PC-9 (cell line): ENCODE measurements around the gene PATJ. TPM values are rescaled to one million over a fixed set of nuclear protein-coding genes. Genes with fewer than 3 reads are reported as not detected.

Experiments
- BruUV-seq: library from RNA; stranded (reverse); fragments of 400-500 nt; replicated peaks from 2 replicates; lab custom pipeline; 2021; lab: Mats Ljungman, UMichigan
- CTCF ChIA-PET: fragments of 300-600 bp; sonication (Branson Sonifier 250); formaldehyde crosslinking; loops from one replicate; lab custom pipeline; 2022; ENCODE audit warnings: antibody characterized with exemption; lab: Charles Lee
- POLR2A ChIA-PET: fragments of 300-600 bp; sonication (Branson Sonifier 250); formaldehyde crosslinking; loops from one replicate; lab custom pipeline; 2022; ENCODE audit warnings: antibody characterized with exemption; ENCODE audit not compliant: unreplicated experiment; lab: Charles Lee
- DNase-seq, 2 experiments: peaks; one replicate each; pipeline versions ENCODE4 v3.0.0 to v3.0.0-alpha.2; 2015 to 2022; ENCODE audit warnings: mixed read lengths in 1 of 2
- H2AFZ ChIP-seq: fragments of 200-600 bp; sonication (generic); 2 replicates; pipeline ENCODE4 v1.8.1; 2017; ENCODE audit warnings: antibody characterized with exemption
- H3F3A ChIP-seq: fragments of 200-600 bp; sonication (generic); 2 replicates; pipeline ENCODE4 v1.8.1; 2017; ENCODE audit warnings: antibody characterized with exemption, mild to moderate bottlenecking, low read depth; ENCODE audit not compliant: insufficient read depth
- H3K27ac ChIP-seq: fragments of 200-600 bp; sonication (generic); 2 replicates; pipeline ENCODE4 v1.6.1; 2016; ENCODE audit warnings: mixed run types
- H3K27me3 ChIP-seq: fragments of 200-600 bp; sonication (generic); 2 replicates; pipeline ENCODE4 v1.6.1; 2016; ENCODE audit warnings: low read depth, mixed run types; ENCODE audit not compliant: insufficient read depth
- H3K36me3 ChIP-seq: fragments of 200-600 bp; sonication (generic); 2 replicates; pipeline ENCODE4 v1.6.1; 2016; ENCODE audit warnings: low read depth, mixed run types
- H3K4me1 ChIP-seq: fragments of 200-600 bp; sonication (generic); replicated peaks from 2 replicates; pipeline ENCODE4 v1.6.1; 2016; ENCODE audit warnings: mixed run types; ENCODE audit not compliant: insufficient read depth
- H3K4me2 ChIP-seq: fragments of 200-600 bp; sonication (generic); 2 replicates; pipeline ENCODE4 v1.6.1; 2017; ENCODE audit warnings: mixed run types
- H3K4me3 ChIP-seq: fragments of 200-600 bp; sonication (generic); 2 replicates; pipeline ENCODE4 v1.6.1; 2016; ENCODE audit warnings: mixed run types
- H3K79me2 ChIP-seq: fragments of 200-600 bp; sonication (generic); 2 replicates; pipeline ENCODE4 v1.6.1; 2017; ENCODE audit warnings: low read depth, mixed run types
- H3K9me2 ChIP-seq: fragments of 200-600 bp; sonication (generic); 2 replicates; pipeline ENCODE4 v1.8.1; 2017; ENCODE audit warnings: mild to moderate bottlenecking; ENCODE audit not compliant: insufficient read depth
- H3K9me3 ChIP-seq: fragments of 200-600 bp; sonication (generic); 2 replicates; pipeline ENCODE4 v1.8.1; 2016; ENCODE audit warnings: low read depth; ENCODE audit not compliant: insufficient read depth
- H4K20me1 ChIP-seq: fragments of 200-600 bp; sonication (generic); 2 replicates; pipeline ENCODE4 v1.8.1; 2017; ENCODE audit not compliant: insufficient read depth
- CTCF ChIP-seq: fragments of 200-600 bp; sonication (generic); conservative IDR thresholded peaks from 2 replicates; pipeline ENCODE4 v1.6.1; 2017; ENCODE audit warnings: mixed run types, antibody characterized with exemption, mild to moderate bottlenecking, moderate library complexity
- EZH2 ChIP-seq: fragments of 200-600 bp; sonication (generic); IDR thresholded peaks from 2 replicates; pipeline ENCODE4 v1.8.0; 2017; ENCODE audit warnings: antibody characterized with exemption, low read depth
- intact Hi-C: fragments of 100-400 bp; cut with micrococcal nuclease; formaldehyde crosslinking; loops from one replicate; pipeline ENCODE4 v1.10.0; 2022; ENCODE audit not compliant: unreplicated experiment
- total RNA-seq: library from RNA; stranded (reverse); gene quantifications from 2 replicates; pipeline ENCODE4 v1.2.3, GENCODE V29; 2021

Gene PATJ
- total RNA-seq, 1 experiment from 2014 or later = 91.0 TPM

- no peaks in the 10 kb centered on the region for H3K27me3 ChIP-seq
- no peak for DNase-seq
- peaks cover 96% of the 10 kb centered on the region for H3K79me2 ChIP-seq
- no peak overlapping the region for H3K4me2 ChIP-seq
- ChIA-PET CTCF (no interaction called here), POLR2A (no interaction called here)
- peaks cover 23% of the 10 kb centered on the region for H4K20me1 ChIP-seq
- H2AFZ ChIP-seq = no peak overlapping the region
- no peak overlapping the region; the same call in 1 of the 2 replicates for H3K27ac ChIP-seq
- intact Hi-C loops = no loop called here
- peaks cover 23% of the 10 kb centered on the region for H3K4me1 ChIP-seq
- no peaks in the 10 kb centered on the region for H3K9me3 ChIP-seq
- no TSS peak for BruUV-seq
- no peak overlapping the region for H3K4me3 ChIP-seq
- H3K9me2 ChIP-seq = no peaks in the 10 kb centered on the region
- TF ChIP-seq CTCF (no peak), EZH2 (no peak)
- H3K36me3 ChIP-seq = peaks cover 24% of the 10 kb centered on the region
- H3F3A ChIP-seq = peaks cover 12% of the 10 kb centered on the region
These were observed 15.7 kb downstream of the PATJ start for GRCh38 chr1:61757950-61758349.

GRCh38 chr1:61770131-61770530, 27.9 kb downstream of the PATJ start:
- peaks cover 34% of the 10 kb centered on the region; the same call in 1 of the 2 replicates for H3F3A ChIP-seq
- 0 out of 2 replicates have a peak overlapping the region, but pooled peaks have one; percentile 3 for H3K27ac ChIP-seq
- ChIA-PET POLR2A (interaction anchor here (0.6 kb wide), 1 partner anchor 455 kb away, joined by 4 read pairs; no protein-coding TSS in a partner anchor), CTCF (no interaction called here)
- no peak overlapping the region for H2AFZ ChIP-seq
- H3K9me2 ChIP-seq = no peaks in the 10 kb centered on the region
- DNase-seq = no peak
- H3K27me3 ChIP-seq = no peaks in the 10 kb centered on the region
- peaks cover 57% of the 10 kb centered on the region for H3K36me3 ChIP-seq
- H3K4me3 ChIP-seq = no peak overlapping the region
- intact Hi-C loops = no loop called here
- H4K20me1 ChIP-seq = peaks cover 22% of the 10 kb centered on the region
- no peaks in the 10 kb centered on the region for H3K9me3 ChIP-seq
- BruUV-seq = no TSS peak
- 0 out of 2 replicates have a peak, but pooled peaks cover 10% of the 10 kb centered on the region for H3K79me2 ChIP-seq
- H3K4me1 ChIP-seq = no peaks in the 10 kb centered on the region
- H3K4me2 ChIP-seq = no peak overlapping the region
- TF ChIP-seq CTCF (no peak), EZH2 (no peak)

GRCh38 chr1:61776091-61776490, 33.8 kb downstream of the PATJ start:
- Histone ChIP-seq H3K4me2 (no peak overlapping the region), H3K9me3 (no peaks in the 10 kb centered on the region), H3K4me1 (no peaks in the 10 kb centered on the region), H3K79me2 (0 out of 2 replicates have a peak, but pooled peaks cover 5% of the 10 kb centered on the region), H3F3A (peaks cover 23% of the 10 kb centered on the region; the same call in 1 of the 2 replicates), H2AFZ (no peak overlapping the region), H3K36me3 (peaks cover 31% of the 10 kb centered on the region), H3K27ac (no peak overlapping the region), H3K27me3 (no peaks in the 10 kb centered on the region), H4K20me1 (peaks cover 32% of the 10 kb centered on the region; the same call in 1 of the 2 replicates), H3K4me3 (no peak overlapping the region), H3K9me2 (no peaks in the 10 kb centered on the region)
- BruUV-seq = no TSS peak
- TF ChIP-seq CTCF (no peak), EZH2 (no peak)
- no peak for DNase-seq
- POLR2A ChIA-PET = no interaction called here
- intact Hi-C loops = no loop called here
- CTCF ChIA-PET = no interaction called here
